HG03280 (cell line): Measurements from ENCODE around the gene UGP2.
A peak's percentile ranks its signal among the peaks of the same experiment; 100 is the strongest.

Source experiments
- ATAC-seq: cut with Tn5 transposase; IDR thresholded peaks from one replicate; pipeline ENCODE4 v1.9.1; 2021; ENCODE audit warnings: mild to moderate bottlenecking, moderate library complexity; ENCODE audit not compliant: unreplicated experiment

UGP2 gene

GRCh38 chr2:63863707-63864106 lies 22.0 kb downstream of the UGP2 start:
- no peak for ATAC-seq

- no peak for ATAC-seq
These were observed 23.6 kb downstream of the UGP2 start for GRCh38 chr2:63865159-63865799.

- no peak for ATAC-seq
These were observed 24.5 kb downstream of the UGP2 start for GRCh38 chr2:63866009-63866709.

- no peak for ATAC-seq
These were observed 29.0 kb downstream of the UGP2 start for GRCh38 chr2:63870679-63871078.

- ATAC-seq = no peak
These were observed 30.2 kb downstream of the UGP2 start for GRCh38 chr2:63871864-63872263.

- no peak for ATAC-seq
These were observed 31.1 kb downstream of the UGP2 start for GRCh38 chr2:63872571-63873328.

GRCh38 chr2:63874204-63875130 lies 32.8 kb downstream of the UGP2 start:
- ATAC-seq = no peak

- no peak for ATAC-seq
These were observed 33.4 kb downstream of the UGP2 start for GRCh38 chr2:63875131-63875527.

- ATAC-seq = no peak
These were observed 34.0 kb downstream of the UGP2 start for GRCh38 chr2:63875559-63876245.

GRCh38 chr2:63876311-63876710 lies 34.6 kb downstream of the UGP2 start:
- ATAC-seq = no peak

- ATAC-seq = no peak
These were observed 36.8 kb downstream of the UGP2 start for GRCh38 chr2:63878486-63878885.

GRCh38 chr2:63879876-63880433 lies 38.3 kb downstream of the UGP2 start:
- ATAC-seq = no peak

GRCh38 chr2:63880625-63881024 lies 38.9 kb downstream of the UGP2 start:
- ATAC-seq = no peak

- no peak for ATAC-seq
These were observed 39.5 kb downstream of the UGP2 start for GRCh38 chr2:63881205-63881604.

- ATAC-seq = no peak
These were observed 40.9 kb downstream of the UGP2 start for GRCh38 chr2:63882395-63883105.

GRCh38 chr2:63886445-63886844 lies 44.7 kb downstream of the UGP2 start:
- no peak for ATAC-seq

- no peak for ATAC-seq
These were observed 46.4 kb downstream of the UGP2 start for GRCh38 chr2:63888053-63888452.

- peak; percentile 86 for ATAC-seq
These were observed 47.0 kb downstream of the UGP2 start for GRCh38 chr2:63888490-63889402.
